AG20443 (cell line): Measurements from ENCODE around the gene PAMR1.
A peak's percentile ranks its signal among the peaks of the same experiment; 100 is the strongest.

Source experiments
- DNase-seq: peaks from one replicate; pipeline ENCODE4 v3.0.0; 2012; ENCODE audit warnings: low spot score, mixed read lengths

Gene PAMR1

DNA sequence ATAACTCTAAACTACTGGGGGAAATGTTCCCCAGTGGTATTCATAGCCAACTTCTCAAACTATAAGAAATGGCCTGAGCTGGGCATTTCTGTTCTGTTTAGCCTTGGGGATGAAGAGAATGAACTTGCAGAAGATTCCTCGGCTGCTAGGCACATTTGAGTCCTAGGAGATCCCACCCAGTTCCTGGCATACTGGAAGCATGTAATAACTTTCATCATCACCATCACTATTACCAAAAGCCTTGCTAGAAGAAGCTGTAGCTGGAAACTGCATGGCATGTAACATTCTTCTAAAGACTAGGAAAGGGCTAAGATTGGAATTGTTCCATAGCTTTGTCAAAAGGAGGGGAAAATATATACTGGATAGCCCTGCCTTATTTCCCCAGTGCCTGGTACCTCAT is 65.9 kb downstream of the PAMR1 start:
- no peak for DNase-seq

GRCh38 chr11:35458846-35459245 is 66.6 kb downstream of the PAMR1 start:
- DNase-seq, result peak; percentile 46

- no peak for DNase-seq
Measured at GRCh38 chr11:35454362-35454761, 71.1 kb downstream of the PAMR1 start.

DNA sequence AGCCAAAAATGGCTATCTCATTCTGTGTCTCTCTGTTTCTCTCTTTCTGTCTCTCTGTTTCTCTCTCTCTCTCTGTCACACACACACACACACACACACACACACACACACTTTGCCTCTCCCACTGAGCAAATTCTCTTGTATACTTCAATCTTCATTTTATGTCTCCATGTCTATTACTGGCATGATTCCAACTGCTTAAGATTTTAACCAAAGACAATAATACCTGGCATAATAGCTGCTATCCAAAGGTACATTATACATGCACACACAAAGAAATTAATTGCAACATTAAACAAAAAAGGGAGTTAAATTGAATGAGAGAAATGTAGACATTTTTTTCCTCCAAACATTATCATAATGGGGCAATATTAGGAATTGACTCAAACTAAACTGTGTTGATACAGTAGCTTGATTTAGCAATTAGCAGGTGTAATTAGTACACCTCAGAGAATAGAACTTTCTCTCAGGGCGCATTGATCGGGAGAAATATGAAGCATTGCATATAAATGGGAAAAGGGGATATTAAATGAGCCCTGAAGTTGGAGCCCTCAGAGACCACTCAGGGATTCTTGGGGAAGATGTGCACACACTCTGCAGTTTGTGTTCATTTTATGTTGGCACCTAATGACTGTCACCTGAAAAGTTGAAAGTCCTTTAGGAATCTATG is 88.7 kb downstream of the PAMR1 start:
- no peak for DNase-seq

GRCh38 chr11:35433588-35433987 is 91.8 kb downstream of the PAMR1 start:
- DNase-seq, result no peak

- DNase-seq, result no peak
Measured at GRCh38 chr11:35432464-35432863, 93.0 kb downstream of the PAMR1 start.

DNA sequence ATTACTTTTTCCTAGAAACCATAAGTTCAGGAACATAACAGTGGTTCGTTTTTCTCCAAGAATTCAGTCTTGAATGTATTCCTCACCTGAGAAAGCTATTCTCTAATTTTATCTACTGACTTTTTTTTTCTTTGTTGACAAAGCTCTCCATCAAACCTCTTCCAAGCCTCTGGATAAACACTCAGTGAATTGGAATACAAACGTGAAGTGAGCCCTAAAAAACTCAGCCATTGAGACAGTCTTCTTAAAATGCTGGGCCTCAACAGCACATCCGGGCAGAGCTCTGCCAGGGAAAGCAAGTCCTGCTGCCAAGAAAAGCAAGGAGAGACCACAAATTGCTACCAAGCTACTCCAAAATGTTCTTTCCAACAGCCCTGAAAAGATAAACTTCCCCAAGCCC is 98.3 kb downstream of the PAMR1 start:
- DNase-seq, result peak; percentile 76

DNA sequence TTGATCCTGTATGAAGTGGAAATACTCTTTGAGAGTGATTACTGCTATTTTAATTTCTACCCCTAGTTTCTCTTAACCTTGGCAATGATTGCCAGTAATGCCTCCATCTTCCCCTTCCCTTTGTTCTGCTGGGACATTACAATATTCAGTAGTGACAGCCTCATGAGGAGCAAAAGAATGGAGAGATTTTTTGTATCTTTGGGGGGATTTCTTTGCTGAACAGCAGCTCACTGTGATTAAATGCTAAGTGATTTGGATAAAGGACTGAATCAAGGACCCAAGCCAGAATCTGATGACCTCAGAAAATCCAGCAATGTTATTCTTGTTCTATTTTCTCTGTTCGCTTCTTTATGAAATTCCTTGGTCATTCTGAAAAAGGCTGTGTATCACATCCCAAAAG is 99.1 kb downstream of the PAMR1 start:
- DNase-seq, result no peak

DNA sequence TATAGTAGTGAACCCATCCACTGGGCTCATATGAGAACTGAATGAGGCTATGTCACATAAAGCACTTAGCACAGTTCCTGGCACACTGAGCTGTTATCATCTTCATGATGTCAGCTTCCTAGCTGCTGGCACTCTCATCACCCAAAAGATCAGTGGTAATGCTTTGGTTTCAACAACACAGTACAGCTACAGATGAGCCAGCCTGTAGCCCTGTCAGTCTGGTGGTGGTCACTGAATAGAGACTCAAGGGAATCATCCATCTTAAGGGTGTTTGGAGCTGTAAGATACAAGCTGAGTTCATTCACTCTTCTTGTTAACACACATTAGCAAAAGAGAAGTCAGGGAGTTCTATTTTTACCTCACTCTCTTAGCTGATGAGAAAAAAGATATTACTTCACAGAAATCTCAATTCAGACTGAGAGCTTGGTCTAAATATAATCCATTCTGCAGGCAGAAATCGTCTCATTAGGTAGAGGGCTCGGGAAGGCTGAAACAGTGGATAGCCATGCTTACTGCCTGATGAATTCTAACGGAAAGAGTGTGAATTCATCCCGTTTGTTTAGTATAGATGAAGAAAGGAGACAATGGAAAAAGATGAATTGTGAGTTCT is 99.7 kb downstream of the PAMR1 start:
- DNase-seq, result no peak

- DNase-seq, result peak; percentile 76
Measured at GRCh38 chr11:35424157-35424940, 101.1 kb downstream of the PAMR1 start.

DNA sequence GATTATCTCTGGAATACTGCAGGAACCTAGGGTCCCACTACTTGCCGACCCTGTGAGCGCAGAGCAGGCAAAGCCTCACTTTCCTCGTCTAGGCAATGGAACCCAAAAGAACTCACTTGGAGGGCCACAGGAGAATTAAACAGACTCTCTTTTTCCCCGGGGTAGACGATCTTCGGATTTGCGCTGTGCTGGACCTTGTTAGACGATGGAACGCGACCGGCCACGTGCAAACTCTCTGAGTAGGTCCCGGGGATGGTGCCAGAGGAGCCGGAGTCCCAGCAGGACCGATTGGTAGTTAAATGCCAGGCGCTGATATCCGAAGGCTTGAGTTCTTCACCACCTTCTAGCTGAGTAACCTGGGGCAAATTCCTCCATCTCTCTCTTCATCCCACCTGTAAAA is 105.0 kb downstream of the PAMR1 start:
- DNase-seq, result no peak

DNA sequence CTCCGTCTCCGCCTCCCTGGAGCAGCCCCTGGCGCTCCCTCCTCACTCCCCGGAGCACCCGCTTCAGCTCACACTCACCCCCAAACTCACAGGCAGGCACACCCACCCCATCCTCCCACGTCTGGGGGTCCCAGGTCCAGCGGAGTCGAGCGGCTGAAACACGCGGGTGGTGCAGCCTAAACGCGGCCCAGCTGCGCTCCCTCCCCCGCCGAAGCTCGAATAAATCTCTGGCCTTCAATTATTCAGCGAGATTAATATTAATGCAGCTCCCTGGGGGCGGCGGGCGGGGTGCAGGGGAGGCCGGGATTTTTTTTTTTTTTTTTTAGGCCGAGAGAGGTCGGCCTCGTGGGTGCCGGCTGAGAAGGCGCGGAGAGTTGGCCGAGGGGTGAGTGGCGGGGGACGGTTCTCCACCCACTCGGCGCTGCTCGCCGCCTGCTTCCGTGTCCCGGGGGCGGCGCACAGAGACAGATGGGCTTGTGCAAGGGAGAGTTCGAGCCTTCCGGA is 105.5 kb downstream of the PAMR1 start:
- peak; percentile 17 for DNase-seq

GRCh38 chr11:35419184-35419829 is 106.1 kb downstream of the PAMR1 start, which contains the start of gene SLC1A2:
TSS of gene SLC1A2 (minus strand) at chr11:35419558. CDS start at chr11:35418966, 592 bp downstream.
- peak; percentile 62 for DNase-seq

- DNase-seq, result peak; percentile 63
Measured at GRCh38 chr11:35418282-35419183, 106.9 kb downstream of the PAMR1 start.

GRCh38 chr11:35415487-35415886 is 109.9 kb downstream of the PAMR1 start:
- DNase-seq, result no peak

GRCh38 chr11:35414776-35415175 is 110.6 kb downstream of the PAMR1 start:
- DNase-seq, result no peak

GRCh38 chr11:35414311-35414710 is 111.1 kb downstream of the PAMR1 start:
- DNase-seq, result no peak

DNA sequence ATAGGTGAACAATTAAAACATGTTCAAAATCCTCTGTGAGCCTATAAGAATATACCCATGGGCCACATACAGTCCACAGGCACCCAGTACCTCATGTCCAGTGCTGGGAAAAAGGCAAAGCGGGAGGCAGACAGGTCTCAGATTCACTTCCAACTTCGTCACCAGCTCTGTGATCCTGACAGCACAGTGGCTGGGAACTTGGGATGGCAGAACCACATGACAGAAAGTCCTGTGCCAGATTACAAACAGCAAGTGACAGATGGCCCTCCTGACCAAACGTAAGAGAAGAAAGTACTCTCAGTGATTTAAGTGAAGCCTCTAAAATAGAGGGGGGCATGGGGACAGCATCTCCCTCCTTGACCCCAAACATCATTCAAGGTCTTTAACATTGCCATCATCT is 111.8 kb downstream of the PAMR1 start:
- no peak for DNase-seq

DNA sequence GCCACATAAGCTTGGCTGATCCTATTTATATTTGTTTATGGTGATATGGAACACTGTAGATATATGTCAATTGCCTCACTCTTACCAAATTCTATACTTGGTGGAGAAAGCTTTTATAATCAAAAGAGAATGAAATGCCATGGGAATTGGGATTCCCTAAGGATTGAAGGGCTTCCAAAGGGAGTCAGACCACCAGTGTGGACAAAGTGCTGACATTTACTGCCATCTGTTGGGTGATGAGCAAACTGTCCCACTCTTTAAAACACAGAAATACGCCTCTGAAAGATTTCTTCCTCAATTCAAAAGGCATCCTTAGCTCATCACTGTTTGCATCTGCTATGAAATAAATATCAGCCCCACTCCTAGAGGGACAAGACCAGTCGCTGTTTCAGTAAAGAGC is 113.1 kb downstream of the PAMR1 start:
- DNase-seq, result no peak

GRCh38 chr11:35407041-35407440 is 118.4 kb downstream of the PAMR1 start:
- no peak for DNase-seq

DNA sequence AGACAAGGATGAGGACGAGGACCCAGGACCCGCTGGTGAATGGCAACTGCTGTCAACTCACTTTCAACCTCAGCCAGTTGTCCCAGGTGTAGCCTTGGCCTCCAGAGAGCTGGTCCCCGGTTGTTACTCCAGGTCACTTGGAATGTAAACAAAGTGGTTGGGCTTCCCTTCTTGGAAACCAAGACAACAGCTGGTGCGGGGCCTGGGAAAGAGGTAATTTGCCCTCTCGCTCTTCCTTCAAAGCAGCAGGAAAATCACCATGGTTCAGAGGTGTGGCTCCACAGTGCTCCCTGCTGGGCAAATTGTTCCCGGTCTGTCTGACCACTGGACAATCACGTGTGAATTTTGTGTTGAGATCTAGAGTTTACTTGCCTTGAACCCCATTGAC is 121.0 kb downstream of the PAMR1 start:
- peak; percentile 68 for DNase-seq
